Measurements from ENCODE around the gene CD248. TPM values are rescaled to one million over a fixed set of nuclear protein-coding genes. Genes with fewer than 3 reads are reported as not detected.

The CD248 gene
- total RNA-seq, 1 donor from 2014 or later = 12.3 TPM

GRCh38 chr11:66291706-66292542 is 24.9 kb downstream of the CD248 start, which contains the start of gene TMEM151A:
Gene TMEM151A, plus strand, starts transcription at chr11:66291894. Its CDS starts 120 bp downstream, at chr11:66292014.
- no peak within 1 kb of the TSS for H3K27ac ChIP-seq (replicated peaks)
- intact Hi-C loops (cut with micrococcal nuclease) = no loop called here

GRCh38 chr11:66291303-66291705 is 25.5 kb downstream of the CD248 start:
- intact Hi-C loops (cut with micrococcal nuclease) = no loop called here
- Histone ChIP-seq H3K4me1 (peaks cover 36% of the 10 kb centered on the region), H3K27ac (replicated peaks) (no peak overlapping the region), H3K4me3 (peak overlapping the region; percentile 60), H3K9me3 (replicated peaks) (no peaks in the 10 kb centered on the region), H3K36me3 (no peaks in the 10 kb centered on the region), H3K27me3 (ENCODE audit: low read depth) (peaks cover 59% of the 10 kb centered on the region)
- DNase-seq = no peak
- TF ChIP-seq CTCF (IDR thresholded peaks at IDR 0.05; ENCODE audit: borderline replicate concordance) = no peak

More at GRCh38 chr11:66291706-66292542, 24.9 kb downstream of the CD248 start, which contains the start of gene TMEM151A:
- TF ChIP-seq CTCF (IDR thresholded peaks at IDR 0.05; ENCODE audit: borderline replicate concordance) = no peak
- Histone ChIP-seq H3K27me3 (ENCODE audit: low read depth) (peaks cover 66% of the 10 kb centered on the region), H3K36me3 (no peaks in the 10 kb centered on the region), H3K4me3 (peak within 1 kb of the TSS; percentile 60), H3K4me1 (peaks cover 34% of the 10 kb centered on the region), H3K9me3 (replicated peaks) (no peaks in the 10 kb centered on the region)
- DNase-seq = no peak

GRCh38 chr11:66290330-66290621 is 26.6 kb downstream of the CD248 start:
- no peak overlapping the region for H3K4me3 ChIP-seq
- no peak for DNase-seq
- H3K9me3 ChIP-seq (replicated peaks) = no peaks in the 10 kb centered on the region
- no peak for TF ChIP-seq CTCF (IDR thresholded peaks at IDR 0.05; ENCODE audit: borderline replicate concordance)
- no peak overlapping the region for H3K27ac ChIP-seq (replicated peaks)
- H3K36me3 ChIP-seq = no peaks in the 10 kb centered on the region
- intact Hi-C loops (cut with micrococcal nuclease) = no loop called here
- peaks cover 49% of the 10 kb centered on the region for H3K27me3 ChIP-seq (ENCODE audit: low read depth)
- H3K4me1 ChIP-seq = peaks cover 46% of the 10 kb centered on the region

- H3K4me1 ChIP-seq = peaks cover 50% of the 10 kb centered on the region
- TF ChIP-seq CTCF (IDR thresholded peaks at IDR 0.05; ENCODE audit: borderline replicate concordance) = no peak
- peak; percentile 65 for DNase-seq
- no peaks in the 10 kb centered on the region for H3K9me3 ChIP-seq (replicated peaks)
- peaks cover 44% of the 10 kb centered on the region for H3K27me3 ChIP-seq (ENCODE audit: low read depth)
- intact Hi-C loops (cut with micrococcal nuclease) = no loop called here
- peak overlapping the region; percentile 97 for H3K27ac ChIP-seq (replicated peaks)
- H3K36me3 ChIP-seq = no peaks in the 10 kb centered on the region
- H3K4me3 ChIP-seq = peak overlapping the region; percentile 92
Observed at GRCh38 chr11:66289548-66290329, 27.1 kb downstream of the CD248 start.

GRCh38 chr11:66288671-66289547 is 27.9 kb downstream of the CD248 start, which contains the start of gene YIF1A:
Gene YIF1A, minus strand, starts transcription at chr11:66289143. Its CDS starts 158 bp downstream, at chr11:66288985.
- intact Hi-C loops (cut with micrococcal nuclease) = no loop called here
- H3K27me3 ChIP-seq (ENCODE audit: low read depth) = peaks cover 35% of the 10 kb centered on the region
- peak within 1 kb of the TSS; percentile 97 for H3K27ac ChIP-seq (replicated peaks)
- peaks cover 4% of the 10 kb centered on the region for H3K36me3 ChIP-seq
- H3K4me3 ChIP-seq = peak within 1 kb of the TSS; percentile 92
- TF ChIP-seq CTCF (IDR thresholded peaks at IDR 0.05; ENCODE audit: borderline replicate concordance) = peak; percentile 13
- no peaks in the 10 kb centered on the region for H3K9me3 ChIP-seq (replicated peaks)
- DNase-seq = peak; percentile 99
- peaks cover 50% of the 10 kb centered on the region for H3K4me1 ChIP-seq
